Measurements from ENCODE around the gene GPR87. TPM values are rescaled to one million over a fixed set of nuclear protein-coding genes. Genes with fewer than 3 reads are reported as not detected.

Gene GPR87
- total RNA-seq, 2 donors from 2014 or later, result not detected

- DNase-seq, result no peak
- intact Hi-C loops (cut with DNase I), result no loop called here
- ATAC-seq, result no peak
Observed at GRCh38 chr3:151318991-151319390, 2.4 kb upstream of the GPR87 start.

- DNase-seq (no peak), ATAC-seq (no peak)
- intact Hi-C loops (cut with DNase I), result no loop called here
Observed at GRCh38 chr3:151318313-151318712, 1.7 kb upstream of the GPR87 start.

GRCh38 chr3:151315846-151316245 lies 774 bp downstream of the GPR87 start:
- ATAC-seq (no peak), DNase-seq (no peak)
- intact Hi-C loops (cut with DNase I), result no loop called here

- no peak for DNase-seq
- intact Hi-C loops (cut with DNase I), result no loop called here
- no peak for ATAC-seq
Observed at GRCh38 chr3:151315136-151315535, 1.5 kb downstream of the GPR87 start.

GRCh38 chr3:151314593-151314992 lies 2.0 kb downstream of the GPR87 start:
- ATAC-seq (no peak), DNase-seq (no peak)
- intact Hi-C loops (cut with DNase I), result no loop called here

GRCh38 chr3:151314137-151314536 lies 2.5 kb downstream of the GPR87 start:
- ATAC-seq, result no peak
- no peak for DNase-seq
- intact Hi-C loops (cut with DNase I), result no loop called here

GRCh38 chr3:151312972-151313371 lies 3.6 kb downstream of the GPR87 start:
- intact Hi-C loops (cut with DNase I), result no loop called here
- no peak for ATAC-seq
- no peak for DNase-seq

GRCh38 chr3:151309566-151309965 lies 7.1 kb downstream of the GPR87 start:
- no peak for ATAC-seq
- intact Hi-C loops (cut with DNase I), result no loop called here
- no peak for DNase-seq

GRCh38 chr3:151307583-151308488 lies 8.8 kb downstream of the GPR87 start:
- intact Hi-C loops (cut with DNase I), result no loop called here
- DNase-seq, result no peak
- ATAC-seq, result no peak

GRCh38 chr3:151307131-151307530 lies 9.5 kb downstream of the GPR87 start:
- DNase-seq, result no peak
- intact Hi-C loops (cut with DNase I), result no loop called here
- ATAC-seq, result no peak

- no peak for DNase-seq
- no peak for ATAC-seq
- intact Hi-C loops (cut with DNase I), result no loop called here
Observed at GRCh38 chr3:151306168-151306810, 10.3 kb downstream of the GPR87 start.

GRCh38 chr3:151305775-151306151 lies 10.9 kb downstream of the GPR87 start:
- no peak for DNase-seq
- ATAC-seq, result no peak
- intact Hi-C loops (cut with DNase I), result no loop called here

GRCh38 chr3:151305060-151305774 lies 11.4 kb downstream of the GPR87 start:
- ATAC-seq, result peak; percentile 65 to 80
- intact Hi-C loops (cut with DNase I), result no loop called here
- DNase-seq, result no peak

GRCh38 chr3:151303751-151304150 lies 12.9 kb downstream of the GPR87 start:
- no peak for DNase-seq
- no peak for ATAC-seq
- intact Hi-C loops (cut with DNase I), result no loop called here

- no peak for DNase-seq
- ATAC-seq, result no peak
- intact Hi-C loops (cut with DNase I), result no loop called here
Observed at GRCh38 chr3:151301787-151302186, 14.8 kb downstream of the GPR87 start.

GRCh38 chr3:151300539-151300938 lies 16.1 kb downstream of the GPR87 start:
- DNase-seq (no peak), ATAC-seq (no peak)
- intact Hi-C loops (cut with DNase I), result no loop called here

GRCh38 chr3:151299006-151299405 lies 17.6 kb downstream of the GPR87 start:
- DNase-seq, result no peak
- intact Hi-C loops (cut with DNase I), result no loop called here
- ATAC-seq, result no peak

GRCh38 chr3:151297429-151297828 lies 19.2 kb downstream of the GPR87 start:
- DNase-seq (no peak), ATAC-seq (no peak)
- intact Hi-C loops (cut with DNase I), result no loop called here

- no peak for DNase-seq
- no peak for ATAC-seq
- intact Hi-C loops (cut with DNase I), result no loop called here
Observed at GRCh38 chr3:151296226-151296625, 20.4 kb downstream of the GPR87 start.

GRCh38 chr3:151293127-151293526 lies 23.5 kb downstream of the GPR87 start:
- no peak for DNase-seq
- no peak for ATAC-seq
- intact Hi-C loops (cut with DNase I), result no loop called here

All from left cardiac atrium (tissue), 4 donors.